HG02840 (cell line): ENCODE measurements around the gene SPTLC1.
"Not testable (repeated sequence)": the region's sequence is repeated elsewhere in the genome, so short reads cannot be mapped to it uniquely, and the experiment has no call there.

ENCODE experiments used
- ATAC-seq: cut with Tn5 transposase; IDR thresholded peaks from one replicate; pipeline ENCODE4 v1.9.1; 2021; ENCODE audit warnings: mild to moderate bottlenecking, moderate library complexity, moderate number of reproducible peaks; ENCODE audit not compliant: unreplicated experiment, low FRiP score

SPTLC1 gene

GRCh38 chr9:92141144-92142129 lies 26.2 kb upstream of the SPTLC1 start:
- no peak for ATAC-seq

- no peak for ATAC-seq
Observed at GRCh38 chr9:92140754-92141143, 25.5 kb upstream of the SPTLC1 start.

GRCh38 chr9:92140074-92140753 lies 25.0 kb upstream of the SPTLC1 start:
- no peak for ATAC-seq

GRCh38 chr9:92138960-92139540 lies 23.8 kb upstream of the SPTLC1 start:
- ATAC-seq, result not testable (repeated sequence)

GRCh38 chr9:92138157-92138959 lies 23.1 kb upstream of the SPTLC1 start:
- ATAC-seq, result no peak

GRCh38 chr9:92136184-92136858 lies 21.1 kb upstream of the SPTLC1 start:
- ATAC-seq, result no peak

GRCh38 chr9:92135576-92135975 lies 20.4 kb upstream of the SPTLC1 start:
- ATAC-seq, result no peak

- ATAC-seq, result no peak
Observed at GRCh38 chr9:92133949-92134604, 18.9 kb upstream of the SPTLC1 start.

GRCh38 chr9:92132913-92133312 lies 17.7 kb upstream of the SPTLC1 start:
- ATAC-seq, result not testable (repeated sequence)

GRCh38 chr9:92132501-92132900 lies 17.3 kb upstream of the SPTLC1 start:
- no peak for ATAC-seq

- no peak for ATAC-seq
Observed at GRCh38 chr9:92122800-92123199, 7.6 kb upstream of the SPTLC1 start.

- no peak for ATAC-seq
Observed at GRCh38 chr9:92122061-92122460, 6.8 kb upstream of the SPTLC1 start.

- no peak for ATAC-seq
Observed at GRCh38 chr9:92121265-92121664, 6.1 kb upstream of the SPTLC1 start.

- ATAC-seq, result no peak
Observed at GRCh38 chr9:92120138-92120537, 4.9 kb upstream of the SPTLC1 start.

- ATAC-seq, result no peak
Observed at GRCh38 chr9:92119586-92119985, 4.4 kb upstream of the SPTLC1 start.

- ATAC-seq, result no peak
Observed at GRCh38 chr9:92108122-92108521, 7.1 kb downstream of the SPTLC1 start.

GRCh38 chr9:92105446-92106225 lies 9.6 kb downstream of the SPTLC1 start:
- not testable (repeated sequence) for ATAC-seq

- not testable (repeated sequence) for ATAC-seq
Observed at GRCh38 chr9:92103601-92104000, 11.6 kb downstream of the SPTLC1 start.
